ENCODE measurements around the gene CLDN14.

CLDN14 gene

DNA sequence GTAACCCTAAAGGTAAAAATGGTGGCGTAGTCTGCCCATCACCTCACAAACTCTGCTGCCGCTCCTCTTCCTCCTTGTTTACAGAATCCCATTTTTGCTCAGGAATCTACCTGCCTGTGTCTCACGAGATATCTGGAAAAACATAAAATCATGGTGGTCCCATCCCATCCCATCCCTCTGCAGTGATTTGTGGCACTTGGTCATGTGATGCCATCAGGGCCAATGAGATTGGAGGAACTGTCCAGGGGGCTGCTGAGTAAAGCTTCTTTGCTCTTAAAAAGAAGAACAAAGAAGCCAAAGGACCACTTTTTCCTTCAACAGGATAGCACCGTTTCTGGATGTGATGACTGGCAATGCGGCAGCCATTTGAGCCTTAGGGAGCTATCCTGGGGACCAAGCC lies 33.0 kb upstream of the CLDN14 start:
- no peak overlapping the region for H3K4me3 ChIP-seq (ENCODE audit: low read depth, low read length)
- no peaks in the 10 kb centered on the region for H3K27me3 ChIP-seq (ENCODE audit: control insufficient read depth, insufficient read depth, low read length)
- no peak overlapping the region for H3K9ac ChIP-seq (ENCODE audit: low read length)
- H3K36me3 ChIP-seq (ENCODE audit: control insufficient read depth, insufficient read depth, low read length) = no peaks in the 10 kb centered on the region
- no peaks in the 10 kb centered on the region for H3K9me3 ChIP-seq (ENCODE audit: control insufficient read depth, insufficient read depth, low read depth, low read length)
- H3K4me1 ChIP-seq (ENCODE audit: control insufficient read depth, insufficient read depth, low read length) = no peaks in the 10 kb centered on the region
- no peak overlapping the region for H3K27ac ChIP-seq (ENCODE audit: low read depth, low read length)

DNA sequence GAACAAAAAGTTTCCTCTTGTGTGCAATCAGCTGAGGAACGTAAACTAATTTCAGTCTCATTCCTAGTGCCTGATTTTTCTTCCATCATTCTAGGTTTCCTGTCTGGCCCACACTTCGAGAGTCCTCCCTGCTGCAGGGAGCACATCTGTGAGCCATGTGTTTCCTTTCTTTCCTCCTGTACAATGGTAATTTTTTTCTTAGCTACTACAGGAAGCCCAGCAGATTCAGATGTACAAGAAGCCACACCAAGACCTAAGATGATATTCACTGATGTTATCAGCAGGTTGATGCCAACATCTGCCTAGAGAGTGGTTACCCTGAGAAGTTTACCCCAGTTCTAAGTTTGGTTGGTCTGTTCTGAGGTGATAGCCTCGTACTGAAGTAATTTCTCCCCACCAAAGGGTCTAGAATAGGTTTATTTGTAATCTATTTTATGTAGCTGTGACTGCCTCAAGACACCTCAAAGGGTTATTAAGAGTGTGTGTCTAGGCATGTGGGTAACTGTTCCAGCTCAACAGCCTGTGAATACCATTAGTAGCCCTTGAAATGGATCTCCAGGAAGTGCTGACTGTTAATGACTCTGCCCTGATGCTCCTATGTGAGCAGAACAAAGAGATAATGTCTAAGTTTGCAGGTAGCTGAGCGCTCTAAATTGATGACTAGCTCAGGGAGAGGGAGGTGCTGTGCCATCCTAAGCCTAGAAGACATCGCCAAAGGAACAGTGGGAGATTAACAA lies 31.7 kb upstream of the CLDN14 start:
- no peak overlapping the region for H3K4me3 ChIP-seq (ENCODE audit: low read depth, low read length)
- no peak overlapping the region for H3K9ac ChIP-seq (ENCODE audit: low read length)
- no peaks in the 10 kb centered on the region for H3K9me3 ChIP-seq (ENCODE audit: control insufficient read depth, insufficient read depth, low read depth, low read length)
- no peak overlapping the region for H3K27ac ChIP-seq (ENCODE audit: low read depth, low read length)
- H3K36me3 ChIP-seq (ENCODE audit: control insufficient read depth, insufficient read depth, low read length) = no peaks in the 10 kb centered on the region
- H3K4me1 ChIP-seq (ENCODE audit: control insufficient read depth, insufficient read depth, low read length) = no peaks in the 10 kb centered on the region
- H3K27me3 ChIP-seq (ENCODE audit: control insufficient read depth, insufficient read depth, low read length) = no peaks in the 10 kb centered on the region

DNA sequence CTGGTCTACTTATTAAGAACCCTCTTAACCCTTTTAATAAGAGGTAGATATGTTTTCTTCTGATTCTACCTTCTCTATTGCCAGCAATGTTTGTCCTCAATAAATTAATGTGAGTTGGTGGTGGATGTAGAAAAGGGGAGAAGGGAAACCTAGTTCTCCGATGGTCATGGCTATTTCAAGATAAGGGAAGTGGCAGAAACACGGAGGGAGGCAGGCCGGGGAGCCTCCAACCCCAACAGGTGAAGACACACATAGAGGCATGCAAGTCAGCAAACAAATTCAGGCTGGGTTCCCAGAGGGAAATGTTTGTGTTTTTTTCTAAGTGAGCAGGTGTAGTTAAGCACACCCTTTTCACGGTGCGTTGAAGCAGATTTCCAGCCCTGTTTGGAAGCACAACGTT lies 31.0 kb upstream of the CLDN14 start:
- Histone ChIP-seq H3K9me3 (ENCODE audit: control insufficient read depth, insufficient read depth, low read depth, low read length) (no peaks in the 10 kb centered on the region), H3K4me3 (ENCODE audit: low read depth, low read length) (no peak overlapping the region), H3K9ac (ENCODE audit: low read length) (no peak overlapping the region), H3K27me3 (ENCODE audit: control insufficient read depth, insufficient read depth, low read length) (no peaks in the 10 kb centered on the region), H3K4me1 (ENCODE audit: control insufficient read depth, insufficient read depth, low read length) (no peaks in the 10 kb centered on the region), H3K27ac (ENCODE audit: low read depth, low read length) (no peak overlapping the region), H3K36me3 (ENCODE audit: control insufficient read depth, insufficient read depth, low read length) (no peaks in the 10 kb centered on the region)

- no peak overlapping the region for H3K4me3 ChIP-seq (ENCODE audit: low read depth, low read length)
- no peaks in the 10 kb centered on the region for H3K4me1 ChIP-seq (ENCODE audit: control insufficient read depth, insufficient read depth, low read length)
- no peak overlapping the region for H3K9ac ChIP-seq (ENCODE audit: low read length)
- no peaks in the 10 kb centered on the region for H3K36me3 ChIP-seq (ENCODE audit: control insufficient read depth, insufficient read depth, low read length)
- no peak overlapping the region for H3K27ac ChIP-seq (ENCODE audit: low read depth, low read length)
- H3K27me3 ChIP-seq (ENCODE audit: control insufficient read depth, insufficient read depth, low read length) = no peaks in the 10 kb centered on the region
- H3K9me3 ChIP-seq (ENCODE audit: control insufficient read depth, insufficient read depth, low read depth, low read length) = no peaks in the 10 kb centered on the region
Observed at GRCh38 chr21:36509973-36510664, 30.2 kb upstream of the CLDN14 start.

GRCh38 chr21:36508948-36509347 lies 29.0 kb upstream of the CLDN14 start:
- H3K27ac ChIP-seq (ENCODE audit: low read depth, low read length) = no peak overlapping the region
- no peaks in the 10 kb centered on the region for H3K9me3 ChIP-seq (ENCODE audit: control insufficient read depth, insufficient read depth, low read depth, low read length)
- H3K36me3 ChIP-seq (ENCODE audit: control insufficient read depth, insufficient read depth, low read length) = no peaks in the 10 kb centered on the region
- H3K4me3 ChIP-seq (ENCODE audit: low read depth, low read length) = no peak overlapping the region
- H3K9ac ChIP-seq (ENCODE audit: low read length) = no peak overlapping the region
- H3K4me1 ChIP-seq (ENCODE audit: control insufficient read depth, insufficient read depth, low read length) = no peaks in the 10 kb centered on the region
- H3K27me3 ChIP-seq (ENCODE audit: control insufficient read depth, insufficient read depth, low read length) = no peaks in the 10 kb centered on the region

DNA sequence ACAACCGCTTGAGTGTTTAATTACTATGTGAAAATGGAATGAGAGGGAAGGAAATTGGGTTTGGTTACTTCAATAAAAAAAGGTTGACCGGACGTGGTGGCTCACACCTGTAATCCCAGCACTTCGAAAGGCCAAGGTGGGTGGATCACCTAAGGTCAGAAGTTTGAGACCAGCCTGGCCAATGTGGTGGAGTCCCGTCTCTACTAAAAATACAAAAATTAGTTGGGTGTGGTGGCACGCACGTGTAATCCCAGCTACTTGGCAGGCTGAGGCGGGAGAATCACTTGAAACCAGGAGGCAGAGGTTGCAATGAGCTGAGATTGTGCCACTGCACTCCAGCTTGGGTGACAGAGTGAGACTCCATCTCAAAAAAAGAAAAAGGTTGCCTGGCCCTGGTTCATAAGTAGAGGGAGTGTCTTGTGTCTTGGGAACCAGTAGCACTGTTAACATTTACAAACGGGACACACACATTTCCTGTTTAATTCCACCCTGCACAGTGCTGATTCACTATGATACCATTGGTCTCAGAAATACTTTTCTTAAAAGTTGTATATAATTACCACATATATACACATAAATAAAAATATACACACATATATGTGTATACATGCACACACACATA lies 27.6 kb upstream of the CLDN14 start:
- H3K4me1 ChIP-seq (ENCODE audit: control insufficient read depth, insufficient read depth, low read length) = no peaks in the 10 kb centered on the region
- no peak overlapping the region for H3K27ac ChIP-seq (ENCODE audit: low read depth, low read length)
- no peaks in the 10 kb centered on the region for H3K36me3 ChIP-seq (ENCODE audit: control insufficient read depth, insufficient read depth, low read length)
- H3K4me3 ChIP-seq (ENCODE audit: low read depth, low read length) = no peak overlapping the region
- no peaks in the 10 kb centered on the region for H3K9me3 ChIP-seq (ENCODE audit: control insufficient read depth, insufficient read depth, low read depth, low read length)
- H3K27me3 ChIP-seq (ENCODE audit: control insufficient read depth, insufficient read depth, low read length) = no peaks in the 10 kb centered on the region
- H3K9ac ChIP-seq (ENCODE audit: low read length) = no peak overlapping the region

- Histone ChIP-seq H3K9me3 (ENCODE audit: control insufficient read depth, insufficient read depth, low read depth, low read length) (no peaks in the 10 kb centered on the region), H3K27me3 (ENCODE audit: control insufficient read depth, insufficient read depth, low read length) (no peaks in the 10 kb centered on the region), H3K36me3 (ENCODE audit: control insufficient read depth, insufficient read depth, low read length) (no peaks in the 10 kb centered on the region), H3K4me3 (ENCODE audit: low read depth, low read length) (no peak overlapping the region), H3K27ac (ENCODE audit: low read depth, low read length) (no peak overlapping the region), H3K4me1 (ENCODE audit: control insufficient read depth, insufficient read depth, low read length) (no peaks in the 10 kb centered on the region), H3K9ac (ENCODE audit: low read length) (no peak overlapping the region)
Observed at GRCh38 chr21:36506482-36506881, 26.6 kb upstream of the CLDN14 start.

DNA sequence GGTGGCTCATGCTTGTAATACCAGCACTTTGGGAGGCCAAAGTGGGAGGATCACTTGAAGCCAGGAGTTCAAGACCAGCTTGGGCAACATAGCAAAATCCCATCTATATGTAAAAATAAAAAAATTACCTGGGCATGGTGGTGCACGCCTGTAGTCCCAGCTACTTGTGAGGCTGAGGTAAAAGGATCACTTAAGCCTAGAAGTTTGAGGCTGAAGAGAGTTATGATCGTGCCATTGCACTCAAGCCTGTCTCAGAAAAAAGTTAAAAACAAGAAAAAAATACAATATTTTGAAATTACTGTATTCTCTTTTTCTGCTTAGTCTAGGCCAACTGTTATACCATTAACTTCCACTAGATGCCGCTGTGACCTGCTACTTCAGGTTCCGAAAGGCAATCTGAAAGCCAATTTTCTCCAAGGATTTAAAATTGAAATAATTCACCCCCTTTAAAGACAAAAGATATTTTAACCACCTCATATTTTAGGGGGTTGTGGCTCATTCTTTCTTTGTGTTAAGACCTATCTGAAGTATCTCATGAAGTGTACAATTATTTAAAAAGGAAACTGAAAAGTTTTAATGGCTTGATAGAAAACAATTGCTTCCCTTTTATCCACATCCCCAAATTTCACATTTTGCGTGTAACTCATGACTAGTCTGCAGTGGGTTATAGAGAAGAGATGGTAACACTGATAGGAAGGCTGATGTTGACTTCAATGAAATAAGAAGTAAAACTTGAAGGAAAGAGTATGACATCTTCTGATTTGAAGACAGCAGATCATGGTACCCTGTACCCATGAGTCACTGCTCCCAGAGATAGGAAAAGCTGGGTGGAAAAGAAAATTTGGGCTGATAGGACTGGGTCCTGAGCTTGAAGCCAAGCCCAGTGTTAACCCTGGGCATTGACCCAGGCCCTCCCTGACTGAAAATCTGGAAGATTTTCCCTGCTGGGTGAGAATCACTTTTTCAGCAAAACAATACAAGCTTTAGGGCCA lies 24.4 kb upstream of the CLDN14 start:
- H3K9ac ChIP-seq (ENCODE audit: low read length) = no peak overlapping the region
- H3K4me3 ChIP-seq (ENCODE audit: low read depth, low read length) = no peak overlapping the region
- H3K4me1 ChIP-seq (ENCODE audit: control insufficient read depth, insufficient read depth, low read length) = peaks cover 3% of the 10 kb centered on the region; the same call in 1 of the 2 replicates
- H3K27ac ChIP-seq (ENCODE audit: low read depth, low read length) = no peak overlapping the region
- no peaks in the 10 kb centered on the region for H3K9me3 ChIP-seq (ENCODE audit: control insufficient read depth, insufficient read depth, low read depth, low read length)
- no peaks in the 10 kb centered on the region for H3K27me3 ChIP-seq (ENCODE audit: control insufficient read depth, insufficient read depth, low read length)
- H3K36me3 ChIP-seq (ENCODE audit: control insufficient read depth, insufficient read depth, low read length) = no peaks in the 10 kb centered on the region

DNA sequence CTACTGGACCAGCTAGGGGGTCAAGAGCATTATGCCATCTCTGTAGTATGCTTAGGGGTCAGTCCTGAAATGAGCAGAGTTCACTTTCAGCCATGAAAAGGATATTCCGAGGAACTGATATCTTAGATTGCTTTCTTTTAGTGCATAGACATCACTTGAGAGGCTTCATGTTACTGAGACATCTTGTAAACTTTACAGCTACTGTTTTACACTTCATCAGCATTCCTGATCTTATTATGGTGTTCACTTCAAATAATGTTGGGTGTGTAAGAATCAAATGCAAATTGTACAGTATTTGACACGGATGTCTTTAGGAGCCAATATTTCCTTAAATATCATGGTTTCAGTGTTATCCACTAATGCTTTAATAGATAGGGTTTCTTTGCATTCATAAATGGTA lies 22.4 kb upstream of the CLDN14 start:
- H3K27ac ChIP-seq (ENCODE audit: low read depth, low read length) = no peak overlapping the region
- peaks cover 3% of the 10 kb centered on the region; the same call in 1 of the 2 replicates for H3K4me1 ChIP-seq (ENCODE audit: control insufficient read depth, insufficient read depth, low read length)
- H3K27me3 ChIP-seq (ENCODE audit: control insufficient read depth, insufficient read depth, low read length) = no peaks in the 10 kb centered on the region
- H3K9me3 ChIP-seq (ENCODE audit: control insufficient read depth, insufficient read depth, low read depth, low read length) = no peaks in the 10 kb centered on the region
- H3K36me3 ChIP-seq (ENCODE audit: control insufficient read depth, insufficient read depth, low read length) = no peaks in the 10 kb centered on the region
- H3K9ac ChIP-seq (ENCODE audit: low read length) = no peak overlapping the region
- H3K4me3 ChIP-seq (ENCODE audit: low read depth, low read length) = no peak overlapping the region

DNA sequence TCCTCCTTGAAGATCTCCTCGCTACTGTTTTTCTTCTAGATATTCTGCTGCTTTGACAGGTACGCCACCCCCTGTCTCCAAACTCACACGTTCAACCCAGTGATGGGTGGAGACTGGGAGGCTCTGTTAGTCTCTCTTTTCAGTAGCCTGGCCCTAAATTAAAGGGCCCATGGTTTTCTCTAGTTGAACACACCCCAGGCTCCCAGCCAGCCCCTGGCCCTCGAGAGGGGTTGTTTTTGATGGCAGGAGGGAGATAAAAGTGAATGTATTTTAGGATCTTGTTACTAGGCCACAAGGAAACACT lies 21.6 kb upstream of the CLDN14 start:
- no peak overlapping the region for H3K4me3 ChIP-seq (ENCODE audit: low read depth, low read length)
- H3K27ac ChIP-seq (ENCODE audit: low read depth, low read length) = no peak overlapping the region
- no peaks in the 10 kb centered on the region for H3K27me3 ChIP-seq (ENCODE audit: control insufficient read depth, insufficient read depth, low read length)
- peaks cover 3% of the 10 kb centered on the region; the same call in 1 of the 2 replicates for H3K4me1 ChIP-seq (ENCODE audit: control insufficient read depth, insufficient read depth, low read length)
- no peaks in the 10 kb centered on the region for H3K9me3 ChIP-seq (ENCODE audit: control insufficient read depth, insufficient read depth, low read depth, low read length)
- no peaks in the 10 kb centered on the region for H3K36me3 ChIP-seq (ENCODE audit: control insufficient read depth, insufficient read depth, low read length)
- H3K9ac ChIP-seq (ENCODE audit: low read length) = no peak overlapping the region

Measured in HUES6 (cell line).